Activated CD8-positive, alpha-beta T cell treated with anti-CD3 and anti-CD28 coated beads for 36 hours (primary cell): Measurements from ENCODE around the gene FBXL5. TPM values are rescaled to one million over a fixed set of nuclear protein-coding genes. Genes with fewer than 3 reads are reported as not detected.

ENCODE experiments used
- ATAC-seq: fragments of 200-7000 bp; cut with Tn5 transposase; one replicate; pipeline ENCODE4 v1.10.0; 2021; ENCODE audit warnings: mild to moderate bottlenecking, moderate library complexity
- CTCF ChIA-PET: fragments of 350-600 bp; sonication (Branson Sonifier 250); formaldehyde crosslinking; loops from one replicate; lab custom pipeline; 2021; ENCODE audit warnings: antibody characterized with exemption; lab: Charles Lee
- POLR2A ChIA-PET: fragments of 350-600 bp; sonication (Branson Sonifier 250); formaldehyde crosslinking; loops from one replicate; lab custom pipeline; 2021; ENCODE audit warnings: antibody characterized with exemption; lab: Charles Lee
- DNase-seq: peaks from one replicate; pipeline ENCODE4 v3.0.0-alpha.2; 2020
- H3K27ac Mint-ChIP-seq: one replicate; pipeline ENCODE4 v1.8.0; 2021; ENCODE audit warnings: mild to moderate bottlenecking, mixed read lengths
- H3K27me3 Mint-ChIP-seq: one replicate; pipeline ENCODE4 v1.8.0; 2021; ENCODE audit warnings: mixed read lengths
- H3K36me3 Mint-ChIP-seq: one replicate; pipeline ENCODE4 v1.8.0; 2021; ENCODE audit warnings: low read depth, mixed read lengths
- H3K4me1 Mint-ChIP-seq: one replicate; pipeline ENCODE4 v1.8.0; 2021; ENCODE audit warnings: low read depth, mixed read lengths
- H3K4me3 Mint-ChIP-seq: one replicate; pipeline ENCODE4 v1.8.0; 2021; ENCODE audit warnings: mild to moderate bottlenecking, moderate library complexity, mixed read lengths
- H3K9me3 Mint-ChIP-seq: one replicate; pipeline ENCODE4 v1.8.0; 2021; ENCODE audit warnings: mixed read lengths
- intact Hi-C: fragments of 100-400 bp; cut with micrococcal nuclease; formaldehyde crosslinking; loops from one replicate; pipeline ENCODE4 v1.10.0; 2022
- total RNA-seq, 2 experiments: library from RNA; stranded (reverse); gene quantifications; one replicate each; pipeline ENCODE4 v1.2.3, GENCODE V29; 2021
- TF ChIP-seq, protein P1 (sequence below): fragments of 200-600 bp; IDR thresholded peaks from one replicate; pipeline ENCODE4 v1.8.0; 2022; ENCODE audit warnings: antibody characterized with exemption, mild to moderate bottlenecking

The FBXL5 gene
- total RNA-seq, 2 experiments from 2014 or later, result 27.5 to 32.2 TPM

GRCh38 chr4:15586066-15586465, 69.1 kb downstream of the FBXL5 start:
- H3K36me3 Mint-ChIP-seq, result no peaks in the 10 kb centered on the region
- TF ChIP-seq, protein P1, sequence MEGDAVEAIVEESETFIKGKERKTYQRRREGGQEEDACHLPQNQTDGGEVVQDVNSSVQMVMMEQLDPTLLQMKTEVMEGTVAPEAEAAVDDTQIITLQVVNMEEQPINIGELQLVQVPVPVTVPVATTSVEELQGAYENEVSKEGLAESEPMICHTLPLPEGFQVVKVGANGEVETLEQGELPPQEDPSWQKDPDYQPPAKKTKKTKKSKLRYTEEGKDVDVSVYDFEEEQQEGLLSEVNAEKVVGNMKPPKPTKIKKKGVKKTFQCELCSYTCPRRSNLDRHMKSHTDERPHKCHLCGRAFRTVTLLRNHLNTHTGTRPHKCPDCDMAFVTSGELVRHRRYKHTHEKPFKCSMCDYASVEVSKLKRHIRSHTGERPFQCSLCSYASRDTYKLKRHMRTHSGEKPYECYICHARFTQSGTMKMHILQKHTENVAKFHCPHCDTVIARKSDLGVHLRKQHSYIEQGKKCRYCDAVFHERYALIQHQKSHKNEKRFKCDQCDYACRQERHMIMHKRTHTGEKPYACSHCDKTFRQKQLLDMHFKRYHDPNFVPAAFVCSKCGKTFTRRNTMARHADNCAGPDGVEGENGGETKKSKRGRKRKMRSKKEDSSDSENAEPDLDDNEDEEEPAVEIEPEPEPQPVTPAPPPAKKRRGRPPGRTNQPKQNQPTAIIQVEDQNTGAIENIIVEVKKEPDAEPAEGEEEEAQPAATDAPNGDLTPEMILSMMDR, result no peak
- no peak overlapping the region for H3K27ac Mint-ChIP-seq
- ATAC-seq, result no peak
- no peaks in the 10 kb centered on the region for H3K4me1 Mint-ChIP-seq
- DNase-seq, result no peak
- intact Hi-C loops, result no loop called here
- ChIA-PET POLR2A (interaction anchor here (0.6 kb wide), 1 partner anchor 11 kb away, joined by 3 read pairs; no protein-coding TSS in a partner anchor), CTCF (no interaction called here)
- H3K9me3 Mint-ChIP-seq, result no peaks in the 10 kb centered on the region
- H3K27me3 Mint-ChIP-seq, result no peaks in the 10 kb centered on the region
- no peak overlapping the region for H3K4me3 Mint-ChIP-seq

DNA sequence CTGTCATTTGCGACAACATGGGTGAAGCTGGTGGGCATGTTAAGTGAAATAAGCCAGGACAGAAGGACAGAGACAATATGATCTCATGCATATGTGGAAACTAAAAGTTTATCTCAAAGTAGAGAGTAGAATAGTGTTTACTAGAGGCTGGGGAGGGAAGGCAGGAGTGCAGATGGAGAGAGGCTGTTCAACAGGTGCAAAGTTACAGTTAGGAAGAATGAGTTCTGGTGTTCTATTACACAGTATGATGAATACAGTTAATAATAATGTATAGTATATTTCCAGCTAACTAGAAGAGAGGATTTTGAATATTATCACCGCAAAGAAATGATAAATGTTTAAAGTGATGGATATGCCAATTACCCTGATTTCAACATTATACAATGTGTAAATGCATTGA, 69.8 kb downstream of the FBXL5 start:
- POLR2A ChIA-PET, result interaction anchor here (0.6 kb wide), 1 partner anchor 12 kb away, joined by 3 read pairs; no protein-coding TSS in a partner anchor

GRCh38 chr4:15584785-15585184, 70.4 kb downstream of the FBXL5 start:
- H3K4me3 Mint-ChIP-seq, result no peak overlapping the region
- no peak overlapping the region for H3K27ac Mint-ChIP-seq
- ChIA-PET CTCF (no interaction called here), POLR2A (no interaction called here)
- no peaks in the 10 kb centered on the region for H3K9me3 Mint-ChIP-seq
- DNase-seq, result no peak
- H3K4me1 Mint-ChIP-seq, result no peaks in the 10 kb centered on the region
- intact Hi-C loops, result no loop called here
- TF ChIP-seq, protein P1, result no peak
- no peaks in the 10 kb centered on the region for H3K27me3 Mint-ChIP-seq
- H3K36me3 Mint-ChIP-seq, result no peaks in the 10 kb centered on the region
- ATAC-seq, result no peak

More for the DNA sequence above, 69.8 kb downstream of the FBXL5 start:
- Mint-ChIP-seq H3K27me3 (no peaks in the 10 kb centered on the region), H3K9me3 (no peaks in the 10 kb centered on the region), H3K4me1 (no peaks in the 10 kb centered on the region), H3K27ac (no peak overlapping the region), H3K36me3 (no peaks in the 10 kb centered on the region), H3K4me3 (no peak overlapping the region)
- CTCF ChIA-PET, result no interaction called here
- ATAC-seq (no peak), DNase-seq (no peak)
- TF ChIP-seq, protein P1, result no peak
- intact Hi-C loops, result no loop called here

DNA sequence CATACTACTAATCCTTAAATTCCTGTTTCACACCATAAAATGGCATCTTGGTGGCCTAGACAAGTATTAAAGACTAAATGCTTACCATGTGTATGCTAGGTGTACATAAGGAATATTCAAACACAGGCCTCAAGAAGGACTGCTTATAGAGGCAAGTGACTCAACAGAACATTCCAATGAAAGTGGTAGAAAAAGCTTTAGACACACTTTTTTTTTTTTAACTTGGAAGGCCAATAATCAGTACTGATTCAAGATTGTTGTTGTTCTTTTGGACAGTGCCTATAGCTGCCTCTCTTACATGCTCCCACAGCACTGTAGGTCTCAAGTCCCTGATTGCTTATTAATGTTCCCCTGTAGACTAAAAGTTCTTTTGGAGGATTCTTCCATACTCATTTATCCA, 77.6 kb downstream of the FBXL5 start:
- DNase-seq (no peak), ATAC-seq (no peak)
- CTCF ChIA-PET, result no interaction called here
- no peaks in the 10 kb centered on the region for H3K4me1 Mint-ChIP-seq
- H3K4me3 Mint-ChIP-seq, result no peak overlapping the region
- intact Hi-C loops, result no loop called here
- H3K9me3 Mint-ChIP-seq, result no peaks in the 10 kb centered on the region
- POLR2A ChIA-PET, result interaction anchor here (1.2 kb wide), 1 partner anchor 21 kb away, joined by 3 read pairs; no protein-coding TSS in a partner anchor
- no peaks in the 10 kb centered on the region for H3K36me3 Mint-ChIP-seq
- no peak overlapping the region for H3K27ac Mint-ChIP-seq
- no peaks in the 10 kb centered on the region for H3K27me3 Mint-ChIP-seq
- TF ChIP-seq, protein P1, result no peak

- Mint-ChIP-seq H3K4me3 (no peak overlapping the region), H3K27ac (no peak overlapping the region), H3K36me3 (no peaks in the 10 kb centered on the region), H3K27me3 (no peaks in the 10 kb centered on the region), H3K9me3 (no peaks in the 10 kb centered on the region), H3K4me1 (no peaks in the 10 kb centered on the region)
- ATAC-seq (no peak), DNase-seq (no peak)
- TF ChIP-seq, protein P1, result no peak
- ChIA-PET POLR2A (interaction anchor here (0.8 kb wide), 1 partner anchor 20 kb away, joined by 4 read pairs; no protein-coding TSS in a partner anchor), CTCF (interaction anchor here (0.7 kb wide), 1 partner anchor 83 kb away, joined by 3 read pairs; no protein-coding TSS in a partner anchor)
- intact Hi-C loops, result no loop called here
Measured at GRCh38 chr4:15575966-15576365, 79.2 kb downstream of the FBXL5 start.
